Measurements from ENCODE around the gene IL1A. TPM values are rescaled to one million over a fixed set of nuclear protein-coding genes. Genes with fewer than 3 reads are reported as not detected.

IL1A gene
- total RNA-seq, 1 donor from 2014 or later, result 3.2 TPM

DNA sequence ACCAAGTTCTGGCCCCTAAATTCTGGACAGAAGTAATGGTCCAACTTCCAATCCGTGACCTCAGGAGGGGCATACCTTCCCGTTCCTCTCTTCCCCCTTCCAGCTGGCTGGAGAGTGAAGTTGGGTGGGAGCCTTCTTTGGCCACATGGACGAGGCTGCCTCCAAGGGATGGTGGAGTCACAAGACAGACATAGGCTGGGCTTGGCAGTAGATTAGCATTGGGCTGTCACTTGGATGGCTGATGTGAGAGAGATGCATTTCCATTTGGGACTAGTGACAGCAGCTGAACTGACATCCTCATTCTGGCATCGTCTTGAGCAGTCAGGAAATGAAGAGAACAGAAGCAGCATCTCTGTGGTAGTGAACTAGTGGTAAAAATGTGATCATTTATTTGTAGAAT lies 50.8 kb downstream of the IL1A start:
- H3K27me3 Mint-ChIP-seq (ENCODE audit: insufficient read depth, low read depth), result no peaks in the 10 kb centered on the region
- H3K4me3 Mint-ChIP-seq, result no peak overlapping the region
- H3K4me3 ChIP-seq, result no peak overlapping the region
- no peaks in the 10 kb centered on the region for H3K9me3 Mint-ChIP-seq
- TF ChIP-seq EZH2 (IDR thresholded peaks at IDR 0.05) (no peak), EZH2phosphoT487 (IDR thresholded peaks at IDR 0.05) (no peak), CTCF (IDR thresholded peaks at IDR 0.05) (no peak)
- H3K9ac ChIP-seq, result no peak overlapping the region
- peaks cover under 1% of the 10 kb centered on the region for H3K36me3 ChIP-seq
- no peaks in the 10 kb centered on the region for H3K4me1 Mint-ChIP-seq
- no peaks in the 10 kb centered on the region for H3K9me3 ChIP-seq (ENCODE audit: low read depth)
- H3K4me2 ChIP-seq, result no peak overlapping the region
- no peak overlapping the region for H3K27ac ChIP-seq
- no peak overlapping the region for H3K27ac Mint-ChIP-seq
- no peaks in the 10 kb centered on the region for H3K27me3 ChIP-seq
- no peaks in the 10 kb centered on the region for H4K20me1 ChIP-seq (ENCODE audit: low read depth)
- no peak overlapping the region for H2AFZ ChIP-seq (replicated peaks)
- no peaks in the 10 kb centered on the region for H3K79me2 ChIP-seq (ENCODE audit: low read depth)
- H3F3A ChIP-seq (ENCODE audit: low read depth), result peaks cover 7% of the 10 kb centered on the region
- DNase-seq (ENCODE audit: low spot score), result no peak
- H3K36me3 Mint-ChIP-seq, result peaks cover 2% of the 10 kb centered on the region
- no peaks in the 10 kb centered on the region for H3K4me1 ChIP-seq

- H3K9ac ChIP-seq, result no peak overlapping the region
- no peak for DNase-seq (ENCODE audit: low spot score)
- no peaks in the 10 kb centered on the region for H3F3A ChIP-seq (ENCODE audit: low read depth)
- no peak overlapping the region for H3K4me3 ChIP-seq
- H3K9me3 ChIP-seq (ENCODE audit: low read depth), result no peaks in the 10 kb centered on the region
- Mint-ChIP-seq H3K9me3 (no peaks in the 10 kb centered on the region), H3K27me3 (ENCODE audit: insufficient read depth, low read depth) (peaks cover 4% of the 10 kb centered on the region), H3K36me3 (no peaks in the 10 kb centered on the region), H3K4me1 (no peaks in the 10 kb centered on the region), H3K27ac (no peak overlapping the region), H3K4me3 (no peak overlapping the region)
- H3K36me3 ChIP-seq, result no peaks in the 10 kb centered on the region
- H3K4me1 ChIP-seq, result no peaks in the 10 kb centered on the region
- no peak overlapping the region for H3K4me2 ChIP-seq
- no peaks in the 10 kb centered on the region for H4K20me1 ChIP-seq (ENCODE audit: low read depth)
- H3K27me3 ChIP-seq, result no peaks in the 10 kb centered on the region
- TF ChIP-seq EZH2phosphoT487 (IDR thresholded peaks at IDR 0.05), result no peak
- no peak for TF ChIP-seq EZH2 (IDR thresholded peaks at IDR 0.05)
- TF ChIP-seq CTCF (IDR thresholded peaks at IDR 0.05), result no peak
- no peak overlapping the region for H2AFZ ChIP-seq (replicated peaks)
- no peaks in the 10 kb centered on the region for H3K79me2 ChIP-seq (ENCODE audit: low read depth)
- no peak overlapping the region for H3K27ac ChIP-seq
Measured at GRCh38 chr2:112731479-112731878, 52.8 kb downstream of the IL1A start.

GRCh38 chr2:112730791-112731190 lies 53.5 kb downstream of the IL1A start:
- Histone ChIP-seq H3K9ac (no peak overlapping the region), H2AFZ (replicated peaks) (no peak overlapping the region), H3K36me3 (no peaks in the 10 kb centered on the region), H3F3A (ENCODE audit: low read depth) (no peaks in the 10 kb centered on the region), H3K9me3 (ENCODE audit: low read depth) (no peaks in the 10 kb centered on the region), H4K20me1 (ENCODE audit: low read depth) (no peaks in the 10 kb centered on the region), H3K4me1 (no peaks in the 10 kb centered on the region), H3K27me3 (no peaks in the 10 kb centered on the region), H3K4me3 (no peak overlapping the region), H3K27ac (no peak overlapping the region), H3K79me2 (ENCODE audit: low read depth) (no peaks in the 10 kb centered on the region), H3K4me2 (no peak overlapping the region)
- H3K4me1 Mint-ChIP-seq, result no peaks in the 10 kb centered on the region
- no peaks in the 10 kb centered on the region for H3K36me3 Mint-ChIP-seq
- peaks cover 4% of the 10 kb centered on the region for H3K27me3 Mint-ChIP-seq (ENCODE audit: insufficient read depth, low read depth)
- no peak for DNase-seq (ENCODE audit: low spot score)
- H3K27ac Mint-ChIP-seq, result no peak overlapping the region
- TF ChIP-seq EZH2 (IDR thresholded peaks at IDR 0.05) (no peak), CTCF (IDR thresholded peaks at IDR 0.05) (no peak), EZH2phosphoT487 (IDR thresholded peaks at IDR 0.05) (no peak)
- no peak overlapping the region for H3K4me3 Mint-ChIP-seq
- H3K9me3 Mint-ChIP-seq, result no peaks in the 10 kb centered on the region
